OCI-LY7 (cell line): ENCODE measurements around the gene WDR17. TPM values are rescaled to one million over a fixed set of nuclear protein-coding genes. Genes with fewer than 3 reads are reported as not detected.

Experiments used
- BruUV-seq: library from RNA; stranded (reverse); fragments of 400-500 nt; replicated peaks from 2 replicates; lab custom pipeline; 2021; lab: Mats Ljungman, UMichigan
- CTCF ChIA-PET: fragments of 300-600 bp; sonication (Branson Sonifier 250); formaldehyde crosslinking; loops from one replicate; lab custom pipeline; 2022; ENCODE audit warnings: antibody characterized with exemption; ENCODE audit not compliant: unreplicated experiment; lab: Charles Lee
- POLR2A ChIA-PET: fragments of 300-600 bp; sonication (Branson Sonifier 250); formaldehyde crosslinking; loops from one replicate; lab custom pipeline; 2022; ENCODE audit warnings: antibody characterized with exemption; lab: Charles Lee
- DNase-seq: peaks from one replicate; pipeline ENCODE4 v3.0.0-alpha.2; 2015; ENCODE audit warnings: low spot score
- H2AFZ ChIP-seq: fragments of 200-600 bp; sonication (generic), shearing (Covaris generic); 2 replicates; pipeline ENCODE4 v1.6.1; 2014; ENCODE audit warnings: mild to moderate bottlenecking, antibody characterized with exemption, low read length, moderate library complexity
- H3K27ac ChIP-seq: fragments of 200-600 bp; sonication (generic); 2 replicates; pipeline ENCODE4 v1.5.1; 2014; ENCODE audit warnings: mixed run types, low read depth, mild to moderate bottlenecking, moderate library complexity, low read length, inconsistent platforms; ENCODE audit not compliant: poor library complexity, severe bottlenecking
- H3K36me3 ChIP-seq: fragments of 200-600 bp; sonication (generic); 2 replicates; pipeline ENCODE4 v1.6.1; 2014; ENCODE audit warnings: mild to moderate bottlenecking, antibody characterized with exemption, low read length, moderate library complexity, mixed read lengths; ENCODE audit not compliant: insufficient read depth
- H3K4me1 ChIP-seq: fragments of 200-600 bp; sonication (generic); 2 replicates; pipeline ENCODE4 v1.5.1; 2014; ENCODE audit warnings: mild to moderate bottlenecking, low read length; ENCODE audit not compliant: insufficient read depth, poor library complexity, severe bottlenecking
- H3K4me2 ChIP-seq: fragments of 200-600 bp; sonication (generic); 2 replicates; pipeline ENCODE4 v1.6.1; 2014; ENCODE audit warnings: mild to moderate bottlenecking, low read length
- H3K4me3 ChIP-seq: fragments of 200-600 bp; sonication (generic); 2 replicates; pipeline ENCODE4 v1.5.1; 2014; ENCODE audit warnings: mild to moderate bottlenecking, low read depth, low read length; ENCODE audit not compliant: poor library complexity, severe bottlenecking
- H3K79me2 ChIP-seq: fragments of 200-600 bp; sonication (generic); 2 replicates; pipeline ENCODE4 v1.6.1; 2016; ENCODE audit warnings: low read depth, mild to moderate bottlenecking, low read length, moderate library complexity, mixed read lengths; ENCODE audit not compliant: insufficient read depth
- H3K9me2 ChIP-seq: fragments of 200-600 bp; sonication (generic); 2 replicates; pipeline ENCODE4 v1.6.1; 2016; ENCODE audit warnings: mild to moderate bottlenecking, low read length, mixed read lengths; ENCODE audit not compliant: insufficient read depth
- H3K9me3 ChIP-seq: fragments of 200-600 bp; sonication (generic); 2 replicates; pipeline ENCODE4 v1.6.1; 2014; ENCODE audit warnings: mild to moderate bottlenecking, mixed run types, low read length, mixed read lengths
- H4K20me1 ChIP-seq: fragments of 200-600 bp; sonication (generic); 2 replicates; pipeline ENCODE4 v1.6.1; 2014; ENCODE audit warnings: mild to moderate bottlenecking, antibody characterized with exemption, low read length, moderate library complexity, mixed read lengths; ENCODE audit not compliant: insufficient read depth
- EZH2phosphoT487 ChIP-seq: fragments of 200-600 bp; sonication (generic); IDR thresholded peaks from 2 replicates; pipeline ENCODE4 v1.6.1; 2018; ENCODE audit warnings: low read depth, borderline replicate concordance, mild to moderate bottlenecking, mixed run types, antibody characterized with exemption, low read length, moderate library complexity, mixed read lengths
- intact Hi-C: fragments of 100-400 bp; cut with micrococcal nuclease; formaldehyde crosslinking; loops from one replicate; pipeline ENCODE4 v1.10.0; 2022; ENCODE audit not compliant: unreplicated experiment
- total RNA-seq, 2 experiments: library from RNA; depleted of rRNA in 1 of 2; stranded (reverse); fragments of >200 nt in 1 of 2; shearing (Covaris generic) in 1 of 2; gene quantifications; 2 replicates each; pipeline ENCODE4 v1.2.3, GENCODE V29; 2014 to 2022
- TF ChIP-seq, protein P1 (sequence below): fragments of 200-600 bp; sonication (generic); conservative IDR thresholded peaks from 2 replicates; pipeline ENCODE4 v1.5.1; 2014; ENCODE audit warnings: mild to moderate bottlenecking, antibody characterized with exemption, low read length, moderate library complexity, mixed read lengths

Gene WDR17
- total RNA-seq, 2 experiments from 2014 or later, result 0.63 to 3.8 TPM

- Histone ChIP-seq H4K20me1 (no peaks in the 10 kb centered on the region), H3K9me2 (no peaks in the 10 kb centered on the region), H2AFZ (no peak overlapping the region), H3K36me3 (no peaks in the 10 kb centered on the region), H3K27ac (no peak overlapping the region), H3K79me2 (no peaks in the 10 kb centered on the region), H3K9me3 (no peaks in the 10 kb centered on the region), H3K4me2 (no peak overlapping the region), H3K4me1 (no peaks in the 10 kb centered on the region), H3K4me3 (no peak overlapping the region)
- intact Hi-C loops, result no loop called here
- CTCF ChIA-PET, result no interaction called here
- no TSS peak for BruUV-seq
- TF ChIP-seq, protein P1, sequence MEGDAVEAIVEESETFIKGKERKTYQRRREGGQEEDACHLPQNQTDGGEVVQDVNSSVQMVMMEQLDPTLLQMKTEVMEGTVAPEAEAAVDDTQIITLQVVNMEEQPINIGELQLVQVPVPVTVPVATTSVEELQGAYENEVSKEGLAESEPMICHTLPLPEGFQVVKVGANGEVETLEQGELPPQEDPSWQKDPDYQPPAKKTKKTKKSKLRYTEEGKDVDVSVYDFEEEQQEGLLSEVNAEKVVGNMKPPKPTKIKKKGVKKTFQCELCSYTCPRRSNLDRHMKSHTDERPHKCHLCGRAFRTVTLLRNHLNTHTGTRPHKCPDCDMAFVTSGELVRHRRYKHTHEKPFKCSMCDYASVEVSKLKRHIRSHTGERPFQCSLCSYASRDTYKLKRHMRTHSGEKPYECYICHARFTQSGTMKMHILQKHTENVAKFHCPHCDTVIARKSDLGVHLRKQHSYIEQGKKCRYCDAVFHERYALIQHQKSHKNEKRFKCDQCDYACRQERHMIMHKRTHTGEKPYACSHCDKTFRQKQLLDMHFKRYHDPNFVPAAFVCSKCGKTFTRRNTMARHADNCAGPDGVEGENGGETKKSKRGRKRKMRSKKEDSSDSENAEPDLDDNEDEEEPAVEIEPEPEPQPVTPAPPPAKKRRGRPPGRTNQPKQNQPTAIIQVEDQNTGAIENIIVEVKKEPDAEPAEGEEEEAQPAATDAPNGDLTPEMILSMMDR, result 0 out of 2 replicates have a peak, but pooled peaks have one; percentile 11
- TF ChIP-seq EZH2phosphoT487, result no peak
- POLR2A ChIA-PET, result interaction anchor here (0.8 to 1.4 kb wide), 6 partner anchors 9 to 90 kb away, joined by 3 to 6 read pairs (median 4); partner anchors contain the start of gene SPATA4
- DNase-seq, result peak; percentile 6
Measured at GRCh38 chr4:176217510-176217909, 151.9 kb downstream of the WDR17 start.

DNA sequence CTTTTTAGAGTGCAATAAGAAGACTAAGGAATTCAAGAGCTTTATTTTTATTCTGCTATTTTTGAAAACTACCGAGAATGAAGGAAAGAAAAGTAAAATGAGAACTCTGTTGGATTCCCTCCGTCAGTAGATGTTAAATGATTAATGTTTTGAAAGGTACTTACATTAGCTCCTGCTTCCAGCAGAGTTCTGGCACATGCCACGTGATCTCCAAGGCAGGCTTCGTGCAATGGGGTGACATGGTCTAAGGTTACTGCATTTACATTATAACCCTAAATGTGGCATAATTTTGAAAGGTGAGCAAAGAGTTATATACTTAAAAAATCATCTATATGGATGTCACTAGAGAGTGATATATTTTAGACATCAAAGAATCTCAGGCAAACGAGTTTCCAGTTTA is 156.5 kb downstream of the WDR17 start:
- Histone ChIP-seq H2AFZ (no peak overlapping the region), H3K27ac (no peak overlapping the region), H3K79me2 (no peaks in the 10 kb centered on the region), H3K36me3 (no peaks in the 10 kb centered on the region), H3K4me3 (no peak overlapping the region), H3K4me1 (no peaks in the 10 kb centered on the region), H3K4me2 (no peak overlapping the region), H3K9me2 (no peaks in the 10 kb centered on the region), H4K20me1 (no peaks in the 10 kb centered on the region), H3K9me3 (no peaks in the 10 kb centered on the region)
- ChIA-PET CTCF (no interaction called here), POLR2A (interaction anchor here (0.7 kb wide), 1 partner anchor 11 kb away, joined by 4 read pairs; no protein-coding TSS in a partner anchor)
- DNase-seq, result no peak
- TF ChIP-seq, protein P1, result no peak
- TF ChIP-seq EZH2phosphoT487, result no peak
- no TSS peak for BruUV-seq
- intact Hi-C loops, result no loop called here

GRCh38 chr4:176223561-176223960 is 157.9 kb downstream of the WDR17 start:
- no TSS peak for BruUV-seq
- TF ChIP-seq, protein P1, result no peak
- no peak for TF ChIP-seq EZH2phosphoT487
- Histone ChIP-seq H3K27ac (no peak overlapping the region), H3K4me3 (no peak overlapping the region), H4K20me1 (no peaks in the 10 kb centered on the region), H3K79me2 (no peaks in the 10 kb centered on the region), H3K4me1 (no peaks in the 10 kb centered on the region), H3K36me3 (no peaks in the 10 kb centered on the region), H2AFZ (no peak overlapping the region), H3K4me2 (no peak overlapping the region), H3K9me3 (no peaks in the 10 kb centered on the region), H3K9me2 (no peaks in the 10 kb centered on the region)
- POLR2A ChIA-PET, result no interaction called here
- intact Hi-C loops, result no loop called here
- CTCF ChIA-PET, result no interaction called here
- DNase-seq, result no peak
